ENCODE measurements around the gene PRKN. TPM values are rescaled to one million over a fixed set of nuclear protein-coding genes. Genes with fewer than 3 reads are reported as not detected.

PRKN gene
- total RNA-seq, 1 donor from 2014 or later: 7.0 TPM

DNA sequence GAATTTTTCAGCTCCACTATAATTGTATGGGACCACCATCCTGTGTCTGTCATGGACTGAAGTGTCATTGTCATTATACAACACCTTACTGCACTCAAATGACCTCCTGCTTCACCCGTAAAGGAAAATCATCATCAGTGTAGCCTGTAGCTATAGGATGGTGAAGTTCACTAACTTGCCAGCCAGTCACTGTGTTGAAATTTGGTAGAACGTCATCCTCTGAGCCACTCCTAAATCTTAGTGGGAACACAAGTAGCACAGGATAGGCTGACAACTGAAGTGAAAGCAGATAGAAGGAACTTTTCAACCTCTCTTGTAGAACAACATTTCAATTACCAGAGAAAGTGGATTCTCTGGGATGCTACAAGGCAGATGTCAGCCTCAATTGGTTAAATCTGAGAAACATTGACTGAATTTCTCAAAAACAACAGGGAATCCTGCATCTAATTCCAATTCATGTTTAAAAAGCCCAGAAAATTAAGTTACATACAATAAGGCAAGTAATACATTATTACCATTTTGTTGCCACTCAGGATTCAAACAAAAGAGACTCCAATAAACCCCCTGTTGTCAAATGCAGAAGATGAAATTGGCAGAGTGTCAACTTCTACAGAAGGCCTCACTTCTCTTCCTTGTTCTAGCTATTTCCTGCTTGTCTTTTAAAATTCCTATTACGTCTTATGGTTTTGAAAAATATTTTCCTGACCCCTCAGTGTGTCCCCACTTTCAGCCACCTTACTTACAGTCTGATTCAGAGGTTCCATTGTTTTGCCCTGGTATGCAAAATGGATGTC, 805.8 kb downstream of the PRKN start:
- Mint-ChIP-seq H3K4me1 (ENCODE audit: low read depth, unreplicated experiment) (no peaks in the 10 kb centered on the region), H3K27me3 (ENCODE audit: unreplicated experiment) (no peaks in the 10 kb centered on the region), H3K27ac (ENCODE audit: unreplicated experiment) (no peak overlapping the region), H3K4me3 (ENCODE audit: unreplicated experiment) (no peak overlapping the region), H3K36me3 (ENCODE audit: unreplicated experiment) (no peaks in the 10 kb centered on the region), H3K9me3 (ENCODE audit: unreplicated experiment) (no peaks in the 10 kb centered on the region)
- TF ChIP-seq, protein P1, sequence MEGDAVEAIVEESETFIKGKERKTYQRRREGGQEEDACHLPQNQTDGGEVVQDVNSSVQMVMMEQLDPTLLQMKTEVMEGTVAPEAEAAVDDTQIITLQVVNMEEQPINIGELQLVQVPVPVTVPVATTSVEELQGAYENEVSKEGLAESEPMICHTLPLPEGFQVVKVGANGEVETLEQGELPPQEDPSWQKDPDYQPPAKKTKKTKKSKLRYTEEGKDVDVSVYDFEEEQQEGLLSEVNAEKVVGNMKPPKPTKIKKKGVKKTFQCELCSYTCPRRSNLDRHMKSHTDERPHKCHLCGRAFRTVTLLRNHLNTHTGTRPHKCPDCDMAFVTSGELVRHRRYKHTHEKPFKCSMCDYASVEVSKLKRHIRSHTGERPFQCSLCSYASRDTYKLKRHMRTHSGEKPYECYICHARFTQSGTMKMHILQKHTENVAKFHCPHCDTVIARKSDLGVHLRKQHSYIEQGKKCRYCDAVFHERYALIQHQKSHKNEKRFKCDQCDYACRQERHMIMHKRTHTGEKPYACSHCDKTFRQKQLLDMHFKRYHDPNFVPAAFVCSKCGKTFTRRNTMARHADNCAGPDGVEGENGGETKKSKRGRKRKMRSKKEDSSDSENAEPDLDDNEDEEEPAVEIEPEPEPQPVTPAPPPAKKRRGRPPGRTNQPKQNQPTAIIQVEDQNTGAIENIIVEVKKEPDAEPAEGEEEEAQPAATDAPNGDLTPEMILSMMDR (IDR thresholded peaks at IDR 0.05; ENCODE audit: partially characterized antibody, unreplicated experiment): no peak
- DNase-seq: no peak

DNA sequence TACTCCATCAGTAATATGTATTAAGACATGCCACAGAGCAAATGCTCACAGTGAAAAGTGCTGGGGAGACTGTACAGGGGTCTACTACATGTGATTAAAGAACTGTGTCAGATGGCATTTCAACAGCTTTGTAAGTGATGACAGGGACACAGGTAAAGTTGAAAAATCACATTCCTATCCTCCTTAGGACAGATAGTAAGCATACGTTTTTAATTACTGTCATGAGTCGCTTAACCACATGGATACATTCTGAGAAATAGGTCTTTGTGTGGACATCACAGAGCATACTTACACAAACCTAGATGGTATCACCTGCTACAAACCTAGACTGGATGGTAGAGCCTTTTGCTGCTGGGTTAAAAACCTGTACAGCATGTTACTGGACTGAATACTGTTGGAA, 807.9 kb downstream of the PRKN start:
- Mint-ChIP-seq H3K27ac (ENCODE audit: unreplicated experiment) (no peak overlapping the region), H3K27me3 (ENCODE audit: unreplicated experiment) (no peaks in the 10 kb centered on the region), H3K36me3 (ENCODE audit: unreplicated experiment) (no peaks in the 10 kb centered on the region), H3K9me3 (ENCODE audit: unreplicated experiment) (no peaks in the 10 kb centered on the region), H3K4me3 (ENCODE audit: unreplicated experiment) (no peak overlapping the region), H3K4me1 (ENCODE audit: low read depth, unreplicated experiment) (no peaks in the 10 kb centered on the region)
- DNase-seq: no peak
- TF ChIP-seq, protein P1 (IDR thresholded peaks at IDR 0.05; ENCODE audit: partially characterized antibody, unreplicated experiment): no peak

DNA sequence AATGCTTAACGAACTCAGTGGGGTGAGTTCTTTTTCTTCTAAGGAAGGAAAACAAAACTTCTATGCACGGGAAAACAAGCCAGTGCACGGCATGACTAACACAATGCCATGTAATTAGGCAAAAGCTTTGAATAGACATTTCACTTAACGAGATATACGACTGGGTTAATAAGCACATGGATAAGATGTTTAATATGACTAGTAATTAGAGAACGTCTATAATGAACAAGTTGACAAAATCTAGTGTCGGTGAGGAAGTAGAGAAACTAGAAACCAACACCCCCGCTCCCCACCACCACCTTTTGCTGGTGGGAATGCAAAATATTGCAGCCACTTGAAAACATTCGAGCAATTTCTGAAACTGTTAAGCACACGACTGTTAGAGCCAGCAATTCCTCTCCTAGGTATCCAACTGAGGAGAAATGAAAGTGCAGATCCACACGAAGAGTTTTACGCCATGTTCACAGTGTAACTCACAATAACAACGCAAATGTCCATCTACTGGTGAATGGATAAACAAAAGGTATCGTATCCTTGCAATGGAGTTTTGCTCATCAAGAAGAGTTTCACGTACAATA, 808.8 kb downstream of the PRKN start:
- Mint-ChIP-seq H3K27ac (ENCODE audit: unreplicated experiment) (no peak overlapping the region), H3K36me3 (ENCODE audit: unreplicated experiment) (no peaks in the 10 kb centered on the region), H3K4me3 (ENCODE audit: unreplicated experiment) (no peak overlapping the region), H3K27me3 (ENCODE audit: unreplicated experiment) (no peaks in the 10 kb centered on the region), H3K9me3 (ENCODE audit: unreplicated experiment) (no peaks in the 10 kb centered on the region), H3K4me1 (ENCODE audit: low read depth, unreplicated experiment) (no peaks in the 10 kb centered on the region)
- TF ChIP-seq, protein P1 (IDR thresholded peaks at IDR 0.05; ENCODE audit: partially characterized antibody, unreplicated experiment): no peak
- no peak for DNase-seq

DNA sequence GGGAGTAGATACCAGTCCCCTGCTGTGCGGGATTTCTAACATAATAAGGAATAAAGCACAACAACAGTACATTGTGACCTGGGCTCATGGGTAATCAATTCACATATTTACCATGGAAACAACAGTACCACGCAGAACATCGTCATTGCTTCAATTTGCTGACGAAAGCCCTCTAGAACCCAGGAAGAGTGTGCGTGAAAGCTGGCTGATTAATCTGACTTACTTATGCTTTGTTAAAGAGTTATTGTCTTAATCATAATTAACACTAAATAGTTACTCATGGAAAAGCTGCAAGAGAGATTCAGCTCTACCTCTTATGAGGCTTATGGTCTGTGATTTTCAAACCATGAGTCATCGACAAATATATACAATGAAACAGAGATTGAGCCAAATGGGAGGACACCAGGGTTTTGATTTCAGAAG, 809.4 kb downstream of the PRKN start:
- no peak overlapping the region for H3K27ac Mint-ChIP-seq (ENCODE audit: unreplicated experiment)

More for the DNA sequence above, 809.4 kb downstream of the PRKN start:
- TF ChIP-seq, protein P1 (IDR thresholded peaks at IDR 0.05; ENCODE audit: partially characterized antibody, unreplicated experiment): no peak
- no peak for DNase-seq
- H3K27me3 Mint-ChIP-seq (ENCODE audit: unreplicated experiment): no peaks in the 10 kb centered on the region
- H3K9me3 Mint-ChIP-seq (ENCODE audit: unreplicated experiment): no peaks in the 10 kb centered on the region
- no peak overlapping the region for H3K4me3 Mint-ChIP-seq (ENCODE audit: unreplicated experiment)
- no peaks in the 10 kb centered on the region for H3K36me3 Mint-ChIP-seq (ENCODE audit: unreplicated experiment)
- no peaks in the 10 kb centered on the region for H3K4me1 Mint-ChIP-seq (ENCODE audit: low read depth, unreplicated experiment)
